HepG2 (cell line): ENCODE results near the gene IKZF2. TPM values are rescaled to one million over a fixed set of nuclear protein-coding genes. Genes with fewer than 3 reads are reported as not detected.

Experiments
- ATAC-seq: fragments of 200-7000 bp; cut with Tn5 transposase; 3 replicates; pipeline ENCODE4 v1.9.1; 2020; ENCODE audit warnings: mild to moderate bottlenecking, moderate library complexity
- BruUV-seq: library from RNA; stranded (reverse); fragments of 400-500 nt; replicated peaks from 2 replicates; lab custom pipeline; 2021; lab: Mats Ljungman, UMichigan
- CTCF ChIA-PET: fragments of 300-600 bp; formaldehyde crosslinking; extraction: SDS; loops from one replicate; lab custom pipeline; 2021; ENCODE audit warnings: low total read pairs, inconsistent platforms, low intra/inter-chr PET ratio; lab: Yijun Ruan, JAX
- POLR2A ChIA-PET: fragments of 350-600 bp; sonication (Branson Sonifier 250); formaldehyde crosslinking; loops from one replicate; lab custom pipeline; 2020; ENCODE audit warnings: antibody characterized with exemption, inconsistent platforms; lab: Yijun Ruan, JAX
- DNase-seq: peaks from one replicate; pipeline ENCODE4 v3.0.0-alpha.2; 2015; ENCODE audit warnings: low spot score
- FAIRE-seq: peaks from 3 replicates; lab custom pipeline; 2011; peaks lifted over from hg19 to GRCh38; lab: Jason Lieb, UNC
- H2AFZ ChIP-seq: one replicate; pipeline ENCODE4 v1.6.1; 2011; ENCODE audit warnings: low read length, inconsistent platforms
- H3K27ac ChIP-seq: fragments of 300-600 bp; 3 replicates; pipeline ENCODE4 v1.8.0; 2011; ENCODE audit warnings: mixed run types, mild to moderate bottlenecking, mixed read lengths, low read length, inconsistent platforms; ENCODE audit not compliant: insufficient read depth; ENCODE audit errors: extremely low read length
- H3K27me3 ChIP-seq, 2 experiments: fragments of 200-600 bp in 1 of 2; 2 replicates in 1 of 2; 3 replicates in 1 of 2; pipeline versions ENCODE4 v1.6.0 to v1.8.0; 2011; ENCODE audit warnings: low read length in 2 of 2, mild to moderate bottlenecking in 2 of 2, moderate library complexity in 2 of 2, inconsistent platforms in 1 of 2; ENCODE audit not compliant: insufficient read depth in 2 of 2, control insufficient read depth in 1 of 2
- H3K36me3 ChIP-seq, 2 experiments: fragments of 200-600 bp in 1 of 2; replicated peaks in 1 of 2; 2 replicates in 1 of 2; 3 replicates in 1 of 2; pipeline versions ENCODE4 v1.5.1 to v1.8.0; 2011; ENCODE audit warnings: low read length in 2 of 2, inconsistent platforms in 1 of 2; ENCODE audit not compliant: insufficient read depth in 2 of 2, control insufficient read depth in 1 of 2
- H3K4me1 ChIP-seq: 2 replicates; pipeline ENCODE4 v1.5.1; 2012; ENCODE audit warnings: low read length, inconsistent platforms; ENCODE audit not compliant: insufficient read depth
- H3K4me2 ChIP-seq: 2 replicates; pipeline ENCODE4 v1.6.0; 2011; ENCODE audit warnings: low read depth, low read length, inconsistent platforms
- H3K4me3 ChIP-seq, 3 experiments: fragments of 200-600 bp in 1 of 3; sonication (generic), shearing (Covaris generic) in 1 of 3; replicated peaks in 1 of 3; 2 replicates each; pipeline ENCODE4 v1.5.1; 2011 to 2016; ENCODE audit warnings: low read length in 3 of 3, inconsistent platforms in 2 of 3, low read depth in 2 of 3, mild to moderate bottlenecking in 2 of 3, control low read depth in 1 of 3, mixed read lengths in 1 of 3; ENCODE audit not compliant: insufficient read depth in 1 of 3
- H3K79me2 ChIP-seq: one replicate; pipeline ENCODE4 v1.6.1; 2011; ENCODE audit warnings: low read length, inconsistent platforms; ENCODE audit not compliant: insufficient read depth
- H3K9ac ChIP-seq: 2 replicates; pipeline ENCODE4 v1.6.0; 2011; ENCODE audit warnings: mild to moderate bottlenecking, low read depth, low read length, inconsistent platforms; ENCODE audit not compliant: insufficient read depth
- H3K9me3 ChIP-seq: 2 replicates; pipeline ENCODE4 v1.5.1; 2012; ENCODE audit warnings: mild to moderate bottlenecking, low read length
- H4K20me1 ChIP-seq: 2 replicates; pipeline ENCODE4 v1.6.0; 2011; ENCODE audit warnings: inconsistent platforms, mild to moderate bottlenecking, low read length, moderate library complexity; ENCODE audit not compliant: insufficient read depth
- ATF7 ChIP-seq, 2 experiments: fragments of 450-650 bp in 1 of 2; sonication (generic) in 1 of 2; formaldehyde crosslinking in 1 of 2; IDR thresholded peaks; 2 replicates each; pipeline versions ENCODE4 v1.4.0 to v1.6.1; 2016 to 2020; ENCODE audit warnings: antibody characterized with exemption in 1 of 2, mild to moderate bottlenecking in 1 of 2, missing genetic modification reagents in 1 of 2
- CEBPB ChIP-seq: IDR thresholded peaks from 2 replicates; pipeline ENCODE4 v1.6.1; 2011; ENCODE audit warnings: low read depth, low read length, improper control_type of control experiment, borderline replicate concordance
- CEBPG ChIP-seq: IDR thresholded peaks from 2 replicates; pipeline ENCODE4 v1.6.1; 2016
- CREB1 ChIP-seq, 2 experiments: fragments of 450-650 bp in 1 of 2; IDR thresholded peaks; 2 replicates each; pipeline ENCODE4 v1.6.1; 2016 to 2017; ENCODE audit warnings: control low read depth in 1 of 2, mild to moderate bottlenecking in 1 of 2, missing compliant biosample characterization in 1 of 2, missing genetic modification characterization in 1 of 2
- NFYB ChIP-seq: sonication (generic); formaldehyde crosslinking; IDR thresholded peaks from 2 replicates; pipeline ENCODE4 v1.4.0; 2020; ENCODE audit warnings: missing genetic modification reagents
- RCOR2 ChIP-seq: IDR thresholded peaks from 2 replicates; pipeline ENCODE4 v1.6.1; 2016; ENCODE audit warnings: missing biosample characterization, missing genetic modification reagents
- TCF7L2 ChIP-seq: IDR thresholded peaks from 2 replicates; pipeline ENCODE4 v1.6.1; 2011; ENCODE audit warnings: mild to moderate bottlenecking, low read depth, low read length, moderate library complexity
- ZNF672 ChIP-seq: sonication (generic); formaldehyde crosslinking; IDR thresholded peaks from 2 replicates; pipeline ENCODE4 v1.8.1; 2022; ENCODE audit warnings: missing genetic modification reagents
- ZNF691 ChIP-seq: sonication (generic); formaldehyde crosslinking; IDR thresholded peaks from 2 replicates; pipeline ENCODE4 v1.4.0; 2020; ENCODE audit warnings: missing genetic modification reagents, low read depth, mild to moderate bottlenecking, borderline replicate concordance
- WGBS: methylation state at CpG from one replicate; pipeline ENCODE4 v1.1.6; 2017; ENCODE audit warnings: low lambda C conversion rate; 5-methylcytosine and 5-hydroxymethylcytosine counted together
- in situ Hi-C: cut with HindIII; loops from 2 replicates; pipeline ENCODE4 v1.10.0; 2017; ENCODE audit warnings: low pct_unique_long_range_greater_than_20kb; ENCODE audit not compliant: extremely low pct_ligation_motif_present
- intact Hi-C: fragments of 100-400 bp; cut with micrococcal nuclease; formaldehyde crosslinking; loops from one replicate; pipeline ENCODE4 v1.10.0; 2022; ENCODE audit not compliant: unreplicated experiment
- polyA plus RNA-seq, 8 experiments: library from polyadenylated mRNA; depleted of rRNA in 3 of 8; stranded (reverse) in 7 of 8; unstranded in 1 of 8; fragments of >200 nt; fragmentation: Illumina TruSeq in 4 of 8; extraction: Trizol in 4 of 8; gene quantifications; 2 replicates each; pipeline versions ENCODE4 v1.2.1 to v1.2.3, GENCODE V29; 2011 to 2016; ENCODE audit warnings: low read depth in 4 of 8, missing spikeins in 1 of 8, mixed read lengths in 1 of 8; ENCODE audit not compliant: insufficient read depth in 1 of 8
- total RNA-seq, 5 experiments: library from RNA; depleted of rRNA; stranded (reverse); fragments of >200 nt; fragmentation: Illumina TruSeq; extraction: Trizol; gene quantifications; 2 replicates each; pipeline ENCODE4 v1.2.3, GENCODE V29; 2016; ENCODE audit warnings: low read depth in 1 of 5

IKZF2 gene
- total and polyA plus RNA-seq, 2 of the 13 experiments (the other 11 are each of a cell fraction or from before 2014, with no cell fraction given): 0.18 to 0.86 TPM

GRCh38 chr2:213159768-213160167, 8.4 kb upstream of the IKZF2 start:
- intact Hi-C loops (no loop called here), in situ Hi-C loops (loop anchor here (10.0 kb wide), 1 partner anchor 385 kb away; no protein-coding TSS in a partner anchor)
- Histone ChIP-seq H3K27me3 (no peaks in the 10 kb centered on the region), H3K4me3 (no peak overlapping the region), H3K9ac (no peak overlapping the region), H3K27ac (no peak overlapping the region), H4K20me1 (no peaks in the 10 kb centered on the region), H3K36me3 (no peaks in the 10 kb centered on the region), H3K4me1 (no peaks in the 10 kb centered on the region), H2AFZ (no peak overlapping the region), H3K4me2 (no peak overlapping the region), H3K79me2 (no peaks in the 10 kb centered on the region), H3K9me3 (no peaks in the 10 kb centered on the region)
- ChIA-PET POLR2A (no interaction called here), CTCF (no interaction called here)
- TF ChIP-seq ZNF691 (CRISPR knock-in tag) (no peak), CEBPG (CRISPR knock-in tag) (peak; percentile 45; the same call in 1 of the 2 replicates), RCOR2 (no peak), TCF7L2 (no peak), NFYB (CRISPR knock-in tag) (no peak), CEBPB (peak; percentile 90)
- no TSS peak for BruUV-seq
- 47% methylated on average over 2 of the region's 2 CpGs for WGBS
- FAIRE-seq (no peak), ATAC-seq (no peak), DNase-seq (no peak)

GRCh38 chr2:213157242-213157641, 5.8 kb upstream of the IKZF2 start:
- no peak overlapping the region for H3K9ac ChIP-seq
- intact Hi-C loops: no loop called here
- TF ChIP-seq ZNF672 (CRISPR knock-in tag): no peak
- TF ChIP-seq CREB1 (IDR thresholded peaks at IDR 0.05): peak; percentile 76
- no peak for TF ChIP-seq CREB1 (CRISPR knock-in tag; IDR thresholded peaks at IDR 0.05)
- TF ChIP-seq ATF7 (IDR thresholded peaks at IDR 0.05): peak; percentile 61
- no peak for TF ChIP-seq ATF7 (CRISPR knock-in tag; IDR thresholded peaks at IDR 0.05)
- TF ChIP-seq, all 625 proteins: peak for 2
- BruUV-seq: no TSS peak
- Histone ChIP-seq H3K79me2 (no peaks in the 10 kb centered on the region), H3K36me3 (no peaks in the 10 kb centered on the region), H3K27me3 (0 out of 5 replicates have a peak, but pooled peaks cover 0 to 3% of the 10 kb centered on the region in 2 experiments), H2AFZ (no peak overlapping the region), H3K4me3 (no peak overlapping the region), H3K9me3 (no peaks in the 10 kb centered on the region), H4K20me1 (no peaks in the 10 kb centered on the region), H3K4me2 (no peak overlapping the region), H3K4me1 (0 out of 2 replicates have a peak, but pooled peaks cover 5% of the 10 kb centered on the region), H3K27ac (no peak overlapping the region)
- in situ Hi-C loops: loop anchor here (10.0 kb wide), 1 partner anchor 382 kb away; no protein-coding TSS in a partner anchor
- FAIRE-seq (no peak), ATAC-seq (no peak), DNase-seq (no peak)
- 18% methylated on average over 3 of the region's 3 CpGs for WGBS
- ChIA-PET CTCF (no interaction called here), POLR2A (no interaction called here)
